8988T (cell line): ENCODE data around the gene GPC5.

Experiments
- DNase-seq: peaks from one replicate; pipeline ENCODE4 v3.0.0; 2011

Gene GPC5

DNA sequence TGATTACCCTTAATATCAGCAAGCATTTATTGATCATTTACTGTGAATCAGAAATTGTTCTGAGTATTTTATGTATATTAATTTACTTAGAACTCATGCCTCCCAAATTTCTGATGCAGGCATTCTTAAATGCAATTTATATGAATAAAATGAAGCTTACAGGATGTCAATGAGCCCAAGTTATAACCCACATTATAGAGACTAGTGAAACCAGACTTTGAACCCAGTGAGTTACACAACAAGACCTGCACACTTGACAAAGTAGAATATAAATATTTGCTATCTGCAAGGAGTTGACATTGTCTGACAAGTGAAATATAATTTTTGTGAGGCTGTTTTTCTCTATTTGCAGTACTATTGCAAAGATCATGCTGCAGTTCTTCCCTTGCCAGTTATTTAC, 656.0 kb downstream of the GPC5 start:
- DNase-seq, result no peak

DNA sequence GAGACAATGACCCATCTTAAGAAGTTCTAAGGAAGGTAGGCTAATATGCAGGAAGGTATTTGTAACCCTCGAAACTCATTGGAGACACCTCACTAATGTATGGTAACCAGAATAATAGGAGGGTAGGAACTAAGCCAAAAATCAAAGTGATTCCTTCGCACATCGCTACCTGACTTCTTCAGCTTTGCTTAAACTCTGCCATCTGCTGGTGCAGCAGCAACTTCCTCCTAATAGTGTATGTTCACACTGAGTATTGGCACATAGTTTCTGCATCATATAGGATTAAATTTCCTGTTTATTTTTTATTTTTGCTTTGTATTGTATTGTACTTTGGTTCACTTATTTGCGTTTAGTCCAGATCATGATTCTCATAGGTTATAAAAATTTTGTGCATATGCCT, 676.2 kb downstream of the GPC5 start:
- no peak for DNase-seq

DNA sequence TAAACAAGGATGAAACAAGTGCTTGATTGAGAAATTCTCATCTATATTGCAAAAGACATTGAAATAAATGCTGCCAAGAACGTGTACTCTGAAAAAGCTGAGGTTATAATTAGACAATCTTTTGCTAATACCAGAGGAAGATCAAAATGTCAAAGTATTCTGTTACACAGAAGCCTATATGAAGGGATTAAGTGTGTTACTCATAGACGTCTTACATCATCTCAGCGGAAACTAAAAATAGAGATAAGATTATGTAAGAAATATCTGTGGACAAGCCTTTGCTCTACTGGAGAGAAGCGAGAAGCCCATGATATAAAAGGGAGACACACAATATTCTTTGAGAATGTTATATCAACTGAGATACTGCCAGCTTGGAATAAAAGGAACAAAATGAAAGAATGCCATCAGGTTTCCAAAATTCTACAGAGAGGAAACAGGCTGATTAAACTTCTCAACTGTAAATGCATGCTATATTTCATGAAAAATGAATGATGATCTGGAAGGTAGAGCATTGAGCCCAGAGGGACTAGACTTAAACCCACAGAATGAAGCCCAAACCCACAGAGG, 699.0 kb downstream of the GPC5 start:
- DNase-seq, result no peak

DNA sequence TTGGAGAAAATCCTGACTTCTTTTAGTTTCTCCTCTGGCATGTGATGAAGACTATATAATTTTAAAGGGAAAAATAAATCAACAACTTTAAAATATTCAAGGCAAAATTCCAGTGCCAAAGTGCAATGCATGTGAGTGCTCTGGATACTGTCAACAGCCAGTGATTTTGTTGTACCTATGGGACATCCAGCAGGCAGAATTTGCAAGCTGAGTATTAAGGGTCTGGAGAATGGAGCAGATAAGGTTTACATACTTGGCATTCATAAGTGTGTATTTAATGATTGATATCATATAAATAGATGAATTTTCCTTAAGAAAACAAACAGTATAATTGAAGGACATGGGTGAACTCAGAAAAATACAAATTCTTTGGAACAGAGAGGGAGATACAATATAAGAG, 703.4 kb downstream of the GPC5 start:
- DNase-seq, result no peak

DNA sequence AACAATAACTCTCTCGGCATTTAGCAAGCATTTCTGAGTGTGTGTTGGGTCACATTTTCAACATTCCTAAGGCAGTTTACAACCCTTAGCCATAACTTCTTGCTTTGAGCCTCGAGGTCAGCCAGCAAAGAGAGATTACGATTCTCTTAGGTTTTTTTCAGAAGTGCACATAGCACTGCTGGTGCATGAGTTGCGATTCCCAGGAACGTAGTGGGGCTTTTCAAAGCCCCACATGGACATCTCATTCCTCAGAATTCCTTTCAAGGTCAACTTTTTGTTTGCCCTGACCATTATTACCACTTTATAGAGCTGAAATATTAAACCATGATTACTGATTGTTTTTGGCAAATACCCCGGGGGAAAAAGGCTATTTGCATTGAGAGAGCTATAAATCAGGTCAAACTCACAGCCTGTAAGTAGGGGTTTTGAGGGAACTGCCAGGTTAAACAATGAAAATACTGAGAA, 705.3 kb downstream of the GPC5 start:
- DNase-seq, result no peak

DNA sequence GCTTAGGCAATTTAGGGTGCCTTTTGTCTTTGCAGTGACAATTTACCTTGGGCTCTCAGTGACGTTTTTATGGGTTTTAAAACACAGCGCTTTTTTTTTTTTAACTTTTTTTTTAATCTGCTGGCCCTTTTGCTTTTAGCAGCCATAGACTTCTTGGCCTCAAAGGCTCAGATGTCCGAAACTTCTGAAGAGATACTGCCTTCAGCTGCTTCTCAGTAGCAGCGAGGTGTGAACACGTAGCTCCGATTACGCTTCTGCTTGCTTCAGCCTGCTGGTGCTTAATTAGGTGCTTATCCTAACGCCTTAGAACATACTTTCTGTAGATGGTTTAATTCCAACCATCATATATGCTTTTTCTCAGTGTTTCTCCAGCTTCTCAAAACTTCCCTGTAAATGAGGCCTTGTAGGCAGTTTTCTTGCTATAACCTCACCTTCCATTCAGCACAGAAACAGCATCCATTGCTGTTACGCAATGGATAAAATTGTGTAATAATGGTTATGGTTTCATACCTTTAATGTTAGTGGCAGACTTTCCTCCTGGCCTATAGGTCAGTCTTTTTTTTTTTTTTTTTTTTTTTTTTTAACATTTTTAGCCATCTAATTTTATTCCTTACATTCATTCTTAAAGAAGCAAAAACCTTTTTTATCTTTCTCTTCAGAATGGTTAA, 723.9 kb downstream of the GPC5 start:
- DNase-seq, result no peak

DNA sequence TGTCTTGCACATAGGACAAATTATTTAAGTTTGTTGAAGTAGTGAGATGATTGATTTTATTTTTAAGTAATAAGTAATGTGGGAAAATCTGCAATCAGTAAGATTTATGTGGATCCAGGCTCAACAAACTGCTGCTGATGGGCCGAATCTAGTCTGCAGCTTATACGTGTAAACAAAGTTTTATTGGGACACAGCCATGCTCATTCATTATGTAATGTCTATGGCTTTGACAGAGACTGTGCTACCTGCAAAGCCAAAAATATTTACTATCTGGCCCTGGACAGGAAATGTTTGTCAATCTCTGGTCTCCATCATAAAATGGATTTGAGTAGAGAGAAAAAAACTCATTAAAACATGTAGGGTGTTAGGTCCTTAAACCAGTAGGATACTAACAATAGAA, 728.0 kb downstream of the GPC5 start:
- no peak for DNase-seq

DNA sequence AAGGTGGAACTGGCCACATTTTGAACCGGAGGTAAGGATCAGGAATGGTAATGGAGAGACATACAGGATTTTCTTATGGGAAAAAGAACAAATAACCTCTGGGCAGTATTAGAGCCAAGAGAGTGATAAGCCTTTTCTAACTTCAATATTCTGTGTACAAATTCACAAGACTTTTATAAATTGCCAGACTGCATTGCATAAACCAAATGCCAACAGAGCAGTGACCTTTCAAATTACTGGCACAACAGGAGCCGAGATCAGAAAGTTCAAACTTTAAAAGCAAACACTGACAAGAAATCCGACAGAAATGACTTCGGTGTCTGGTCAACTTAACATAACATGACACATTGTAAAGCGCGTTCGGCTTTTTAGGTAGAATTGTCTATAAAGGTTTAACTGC, 737.1 kb downstream of the GPC5 start:
- no peak for DNase-seq

DNA sequence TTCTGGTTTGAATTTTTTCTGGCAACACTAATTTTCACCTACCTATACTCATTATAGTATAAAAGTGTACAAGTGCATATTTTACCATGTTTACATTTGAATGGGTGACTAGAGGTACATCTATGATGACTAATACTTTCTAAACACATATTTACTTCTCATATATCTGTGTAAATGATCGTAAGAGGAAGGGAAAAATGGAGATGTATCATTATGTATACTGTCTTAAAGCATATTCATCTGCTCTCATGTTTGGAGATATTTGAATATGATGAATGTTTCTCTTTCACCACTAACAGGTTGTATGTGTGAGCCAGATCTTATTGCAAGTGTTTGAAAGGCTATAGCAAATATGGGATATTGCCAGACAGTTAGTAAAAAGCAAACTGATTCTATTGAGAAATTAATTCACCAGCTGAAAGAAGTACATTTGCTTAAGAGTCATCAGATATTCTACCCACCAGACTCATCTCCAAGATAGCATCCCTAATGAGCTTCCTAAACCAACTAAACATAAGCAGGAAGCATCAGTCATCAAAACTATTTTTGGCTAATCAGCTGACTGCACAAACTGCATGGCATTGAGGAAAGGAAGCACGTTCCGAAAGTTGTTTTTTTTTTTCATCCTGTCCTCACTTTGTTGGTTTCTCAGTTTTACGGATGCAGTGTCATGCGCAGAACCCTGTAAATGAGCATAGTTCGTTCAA, 738.2 kb downstream of the GPC5 start:
- no peak for DNase-seq

DNA sequence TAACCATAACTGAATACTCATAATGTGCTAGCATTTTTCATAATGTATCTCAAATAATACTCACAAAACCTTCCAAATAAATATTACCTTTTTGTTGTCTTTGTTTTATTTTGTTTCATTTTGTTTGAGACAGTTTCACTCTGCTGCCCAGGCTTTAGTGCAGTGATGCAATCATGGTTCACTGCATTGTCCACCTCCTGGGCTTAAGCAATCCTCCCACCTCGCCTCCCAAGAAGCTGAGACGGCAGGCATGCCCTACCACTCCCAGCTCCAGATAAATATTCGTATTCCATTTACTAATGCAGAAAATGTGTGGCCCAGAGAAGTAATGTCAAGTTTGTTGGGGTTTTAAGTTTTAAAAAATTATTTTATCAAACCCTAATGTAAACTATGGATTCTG, 739.1 kb downstream of the GPC5 start:
- no peak for DNase-seq

DNA sequence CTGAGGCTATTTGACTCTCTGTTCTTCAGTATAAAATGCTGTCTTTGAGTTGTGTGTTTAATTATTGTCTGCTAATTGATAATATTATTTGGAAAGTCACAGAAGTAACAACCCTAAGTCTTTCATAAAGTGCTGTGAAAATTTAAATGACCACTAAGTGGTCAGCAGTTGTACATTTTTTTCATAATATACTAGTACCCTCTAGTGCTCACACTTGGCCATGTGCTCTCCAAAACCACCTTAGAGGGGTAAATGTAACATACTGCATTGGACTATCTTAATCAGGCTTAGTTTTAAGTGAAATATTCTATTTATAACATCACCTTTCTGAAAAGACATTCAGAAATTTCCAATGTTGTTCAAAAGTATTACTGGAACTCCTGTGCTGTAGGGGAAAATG, 745.3 kb downstream of the GPC5 start:
- no peak for DNase-seq

DNA sequence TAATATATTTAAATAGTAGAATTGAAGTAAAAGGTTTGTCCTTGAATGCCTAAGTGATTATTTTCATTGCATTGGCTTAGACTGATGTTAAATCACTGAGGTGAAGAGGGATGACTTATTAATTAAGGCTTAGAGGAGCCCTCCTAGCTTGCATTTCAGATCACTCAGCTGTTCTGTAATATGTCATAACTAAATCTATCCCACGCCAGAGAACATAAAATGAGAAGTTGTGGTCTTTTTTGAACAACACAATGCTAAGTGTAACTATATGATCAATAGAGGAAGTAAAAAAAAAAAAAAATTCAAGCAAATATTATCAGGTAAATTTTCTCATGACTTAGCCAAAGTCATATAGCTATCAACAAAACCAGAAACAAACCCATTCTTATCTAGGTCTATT, 752.2 kb downstream of the GPC5 start:
- no peak for DNase-seq

DNA sequence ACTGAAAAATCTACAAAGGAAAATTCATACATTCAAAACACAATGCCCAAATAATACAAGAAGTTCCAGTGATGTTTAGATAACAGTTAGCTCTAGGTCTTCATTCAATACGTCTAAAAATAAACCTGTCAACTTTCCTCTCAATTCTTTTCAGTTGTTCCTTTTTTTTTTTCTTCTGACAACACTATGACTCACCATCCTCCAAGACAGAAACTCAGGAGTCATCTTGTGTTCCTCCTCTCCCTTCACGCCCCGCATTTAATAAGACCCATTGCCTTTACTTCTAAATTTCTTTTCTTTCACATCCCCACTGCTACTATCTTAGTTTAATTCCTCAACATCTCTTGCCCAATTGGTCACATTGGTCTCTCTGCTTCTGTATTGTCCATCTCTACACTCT, 759.9 kb downstream of the GPC5 start:
- DNase-seq, result no peak

DNA sequence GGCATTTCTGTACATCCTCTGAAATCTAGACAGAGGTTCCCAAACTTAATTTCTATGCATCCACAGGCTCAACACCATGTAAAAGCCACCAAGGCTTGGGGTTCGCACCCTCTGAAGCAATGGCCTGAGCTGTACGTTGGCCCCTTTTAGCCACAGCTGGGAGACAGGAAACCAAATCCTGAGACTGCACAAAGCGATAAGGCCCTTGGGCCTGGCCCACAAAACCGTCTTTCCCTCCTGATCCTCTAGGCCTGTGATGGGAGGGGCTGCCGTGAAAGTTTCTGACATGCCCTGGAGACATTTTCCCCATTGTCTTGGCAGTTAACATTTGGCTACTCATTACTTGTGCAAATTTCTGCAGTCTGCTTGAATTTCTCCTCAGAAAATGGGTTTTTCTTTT, 766.4 kb downstream of the GPC5 start:
- no peak for DNase-seq

DNA sequence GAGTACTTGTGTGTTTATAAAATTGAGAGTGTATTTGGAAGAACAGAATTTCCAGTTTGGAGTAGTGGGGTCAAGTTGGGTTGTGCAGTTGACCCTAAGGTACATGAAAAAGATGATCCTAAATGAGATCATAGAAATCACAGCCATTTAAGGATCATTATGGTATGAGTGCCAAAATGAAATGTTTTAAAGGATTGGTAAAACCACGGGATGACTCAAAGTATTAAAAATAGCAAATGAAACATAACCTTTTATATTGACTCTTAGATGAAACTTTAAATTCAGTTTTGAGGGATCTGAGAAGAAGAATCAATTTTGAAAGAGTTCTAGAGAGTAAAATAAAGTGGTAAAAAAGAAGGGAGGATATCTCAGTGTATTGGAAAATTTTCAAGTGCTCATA, 773.8 kb downstream of the GPC5 start:
- DNase-seq, result no peak

DNA sequence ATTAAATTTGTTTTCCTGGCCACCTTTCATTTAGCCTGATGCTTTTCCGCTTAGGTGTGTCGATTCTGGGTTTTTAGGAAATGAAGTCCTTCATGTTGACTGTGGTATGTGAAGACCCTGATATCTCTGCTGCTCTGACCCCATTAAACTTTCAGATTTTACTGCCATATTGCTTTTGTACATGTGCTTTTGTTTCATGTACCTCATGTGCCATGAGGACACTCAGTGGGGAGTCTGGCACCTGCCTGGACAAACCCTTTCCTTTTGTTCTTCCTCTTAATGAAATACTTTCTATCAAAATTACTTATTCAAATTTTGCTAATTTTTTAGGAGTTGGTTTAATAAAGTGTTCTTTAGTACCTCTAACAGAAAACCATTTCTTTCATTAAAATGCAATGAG, 774.8 kb downstream of the GPC5 start:
- DNase-seq, result no peak

DNA sequence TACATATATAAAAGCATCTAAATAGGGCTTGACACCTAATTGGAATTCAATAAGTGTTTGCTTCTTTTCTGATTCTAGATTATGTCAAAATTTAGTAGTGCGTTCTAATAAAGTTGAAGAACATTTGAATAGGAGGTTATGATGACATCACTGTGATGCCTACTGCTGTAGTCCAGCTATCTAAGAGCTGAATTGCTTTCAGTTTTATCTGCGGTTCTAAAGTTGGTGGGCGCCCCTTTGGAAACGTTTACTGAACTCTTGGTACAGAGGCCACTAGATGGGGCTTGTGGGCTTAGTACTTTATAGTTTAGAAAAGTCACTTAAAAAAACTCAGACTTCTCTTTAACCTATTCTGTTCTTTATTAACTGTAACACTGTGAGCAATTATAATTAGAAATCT, 776.9 kb downstream of the GPC5 start:
- peak; percentile 8 for DNase-seq

DNA sequence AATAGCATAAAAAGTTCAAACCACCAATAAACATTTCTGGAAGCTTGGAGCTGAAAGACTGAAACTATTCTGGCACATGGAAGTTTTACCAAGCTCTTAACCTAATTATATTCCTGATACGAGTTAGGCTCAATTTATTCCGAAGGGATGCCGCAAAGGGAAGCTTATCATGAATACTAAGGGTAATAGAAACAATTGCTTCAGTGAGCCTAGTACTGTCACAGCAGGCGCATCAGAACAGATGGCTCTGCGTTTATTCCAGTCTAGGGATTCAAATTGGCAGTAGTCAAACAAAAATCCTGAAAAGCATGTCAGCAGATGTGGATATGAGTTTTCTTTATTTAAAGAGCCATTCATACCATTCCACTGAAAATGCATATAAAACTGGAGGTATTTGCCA, 779.5 kb downstream of the GPC5 start:
- DNase-seq, result no peak

DNA sequence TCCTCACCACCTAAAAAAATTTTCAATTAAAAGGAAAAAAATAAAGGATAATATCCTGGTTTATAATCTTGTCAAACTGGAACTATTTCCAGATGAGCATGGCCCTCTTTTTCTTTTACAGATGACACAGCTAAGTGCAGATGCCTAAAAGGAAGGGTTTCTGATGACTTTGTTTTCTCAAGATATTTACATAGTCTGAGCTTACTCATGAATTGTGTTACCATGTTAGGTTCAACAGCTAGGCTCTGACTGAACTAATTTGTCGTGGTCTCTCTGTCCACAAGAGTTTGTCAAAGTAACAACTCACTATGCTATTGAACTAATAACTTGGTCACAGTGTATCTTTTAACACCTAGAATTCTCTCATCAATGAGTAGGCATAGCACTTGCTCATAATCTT, 780.8 kb downstream of the GPC5 start:
- no peak for DNase-seq

DNA sequence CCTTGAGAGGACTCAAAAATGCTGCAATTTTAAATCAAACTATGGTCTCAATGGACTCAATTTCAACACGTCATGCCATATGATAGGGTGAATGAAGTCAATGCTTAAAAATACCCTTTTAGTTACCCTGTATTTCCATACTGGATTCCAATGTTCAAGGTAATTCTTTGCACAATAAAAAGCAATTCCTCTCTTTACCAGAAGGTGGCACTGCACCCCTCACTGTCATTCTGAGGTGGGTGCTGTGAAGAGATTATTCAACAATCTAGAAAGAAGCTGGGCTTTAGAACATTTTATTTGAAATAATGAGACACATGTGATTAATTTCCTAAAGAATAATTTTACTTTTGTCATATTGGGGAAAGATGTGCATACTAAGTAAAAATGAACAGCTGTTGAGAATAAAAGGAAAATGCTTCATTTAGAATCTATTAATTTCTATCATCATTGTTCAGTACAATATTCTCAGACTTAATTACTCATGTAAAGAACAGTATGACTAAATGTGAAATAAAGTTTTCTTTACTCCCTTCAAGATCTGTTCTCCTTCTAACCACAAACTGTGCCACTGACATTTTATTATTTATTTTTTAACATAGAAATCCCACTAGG, 789.1 kb downstream of the GPC5 start:
- no peak for DNase-seq

DNA sequence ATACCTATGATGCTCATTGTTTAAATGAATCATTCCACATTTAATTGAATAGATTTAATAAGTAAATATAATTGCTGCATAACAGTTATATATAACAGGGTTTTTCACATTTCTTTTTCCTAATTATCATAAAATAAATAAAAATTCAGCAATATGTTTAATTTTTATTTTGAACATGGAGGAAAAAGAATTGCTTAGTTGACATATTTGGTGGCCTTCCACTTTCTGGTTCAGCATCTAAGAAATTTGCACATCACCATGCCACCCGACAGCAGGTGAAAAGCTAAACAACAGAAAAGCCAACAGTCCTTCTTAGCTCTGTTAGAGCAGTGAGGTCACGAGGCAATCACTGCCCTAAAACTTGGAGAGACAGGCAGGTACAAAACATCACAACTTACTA, 790.2 kb downstream of the GPC5 start:
- no peak for DNase-seq

DNA sequence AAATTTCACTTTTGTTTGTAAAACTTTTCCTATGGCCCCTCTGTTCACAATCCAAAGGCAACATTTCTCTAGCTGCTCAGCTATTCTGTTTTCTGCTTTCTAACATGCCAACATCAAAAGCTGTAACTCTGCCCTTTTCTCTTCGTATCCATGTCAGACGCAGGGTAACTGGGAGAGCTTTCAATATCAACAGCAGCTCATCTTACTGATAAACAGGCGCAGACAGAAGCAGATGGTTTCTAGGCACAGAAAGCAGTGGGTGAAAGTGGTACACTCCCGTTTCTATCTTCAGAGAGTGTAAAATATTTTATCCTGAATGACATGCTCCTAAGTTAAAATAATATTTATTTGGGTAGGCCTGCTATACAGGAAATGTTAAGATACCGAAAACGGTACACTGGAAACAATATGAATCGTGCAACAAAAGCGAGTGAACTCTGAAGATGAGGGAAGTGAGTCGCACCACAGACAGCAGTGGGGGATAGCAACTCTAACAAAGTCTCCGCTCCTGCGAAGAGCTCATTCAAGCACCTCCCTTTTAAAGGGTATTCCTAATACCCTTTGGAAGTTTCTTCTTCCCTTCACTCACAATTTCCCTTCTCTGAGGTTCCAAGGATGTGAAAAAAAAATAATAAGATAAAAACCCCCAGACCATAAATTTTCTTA, 798.3 kb downstream of the GPC5 start:
- DNase-seq, result no peak

DNA sequence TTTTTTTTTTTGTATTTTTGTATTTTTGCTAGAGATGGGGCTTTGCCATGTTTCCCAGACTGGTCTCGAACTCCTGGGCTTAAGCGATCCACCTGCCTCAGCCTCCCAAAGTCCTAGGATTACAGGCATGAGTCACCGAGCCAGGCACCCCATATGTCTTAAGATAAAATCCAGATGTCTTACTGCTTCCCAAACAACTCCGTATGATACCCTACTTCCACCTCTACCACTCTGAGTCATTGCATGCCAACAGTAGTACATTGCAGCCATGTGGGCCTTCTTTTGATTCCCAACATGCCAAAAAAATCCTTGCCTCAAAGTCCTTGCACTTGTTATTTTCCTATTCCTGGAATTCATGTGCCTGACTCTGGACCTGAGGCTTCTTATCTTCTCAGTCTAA, 799.2 kb downstream of the GPC5 start:
- no peak for DNase-seq

DNA sequence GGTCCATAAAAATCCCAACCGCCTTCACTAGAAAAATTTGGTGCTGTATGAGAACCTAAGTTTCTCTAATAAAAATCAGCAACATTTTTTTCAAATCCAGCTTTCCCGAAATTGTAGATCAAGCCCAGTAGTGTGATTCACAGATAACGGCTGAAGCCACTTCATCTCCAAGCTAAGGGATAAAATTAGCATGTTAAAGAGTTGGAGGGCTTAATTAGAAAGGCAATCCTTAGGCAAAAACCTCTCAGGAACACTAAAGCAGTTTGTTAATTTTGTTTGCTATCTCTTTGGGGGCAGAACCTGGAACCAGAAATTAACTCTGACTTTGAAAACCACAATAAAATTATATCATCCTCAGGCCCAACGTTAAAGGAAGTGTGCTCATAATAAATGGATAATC, 820.2 kb downstream of the GPC5 start:
- DNase-seq, result no peak
